K562 (cell line): ENCODE measurements around the gene SLC44A1. TPM values are rescaled to one million over a fixed set of nuclear protein-coding genes. Genes with fewer than 3 reads are reported as not detected.
A peak's percentile ranks its signal among the peaks of the same experiment; 100 is the strongest.

Source experiments
- CBFA2T2 ChIP-seq: fragments of 450-650 bp; conservative IDR thresholded peaks from 2 replicates; pipeline ENCODE4 v1.6.1; 2017; ENCODE audit warnings: mild to moderate bottlenecking
- CCNT2 ChIP-seq: IDR thresholded peaks from 2 replicates; pipeline ENCODE4 v1.6.1; 2011; ENCODE audit warnings: borderline replicate concordance, low read depth, mild to moderate bottlenecking, moderate library complexity, mixed read lengths, low read length; ENCODE audit not compliant: insufficient read length; ENCODE audit errors: extremely low read depth
- DDX20 ChIP-seq: fragments of 450-650 bp; IDR thresholded peaks from 2 replicates; pipeline ENCODE4 v1.6.1; 2016; ENCODE audit warnings: missing genetic modification characterization, low read depth, mild to moderate bottlenecking, missing compliant biosample characterization, moderate library complexity
- MYC ChIP-seq, 2 experiments: fragments of 250-450 bp in 1 of 2; sonication (Bioruptor Pico) in 1 of 2; IDR thresholded peaks; 2 replicates each; pipeline versions ENCODE4 v1.5.1 to v1.6.1; 2012 to 2021; ENCODE audit warnings: low read depth in 2 of 2, borderline replicate concordance in 1 of 2, improper control_type of control experiment in 1 of 2, low read length in 1 of 2, mild to moderate bottlenecking in 1 of 2, moderate library complexity in 1 of 2
- PRDM10 ChIP-seq: fragments of 450-650 bp; IDR thresholded peaks from 2 replicates; pipeline ENCODE4 v1.6.1; 2018; ENCODE audit not compliant: partially characterized antibody
- PTBP1 ChIP-seq: fragments of 200-400 bp; formaldehyde crosslinking; IDR thresholded peaks from 2 replicates; pipeline ENCODE4 v1.6.1; 2017; ENCODE audit warnings: low read depth, low read length
- RERE ChIP-seq: sonication (generic); formaldehyde crosslinking; IDR thresholded peaks from 2 replicates; pipeline ENCODE4 v1.8.0; 2023; ENCODE audit warnings: missing genetic modification reagents, mild to moderate bottlenecking, borderline replicate concordance
- STAT5B ChIP-seq: fragments of 250-450 bp; sonication (Bioruptor Pico); IDR thresholded peaks from 2 replicates; pipeline ENCODE4 v1.8.0; 2021; ENCODE audit warnings: mild to moderate bottlenecking, inconsistent platforms
- ZNF121 ChIP-seq: sonication (generic); formaldehyde crosslinking; conservative IDR thresholded peaks from 2 replicates; pipeline ENCODE4 v1.8.0; 2022; ENCODE audit warnings: missing genetic modification reagents
- ZNF609 ChIP-seq: sonication (generic); formaldehyde crosslinking; IDR thresholded peaks from 2 replicates; pipeline ENCODE4 v1.8.1; 2023; ENCODE audit warnings: missing genetic modification reagents, mild to moderate bottlenecking, borderline replicate concordance
- polyA plus RNA-seq, 8 experiments: library from polyadenylated mRNA; depleted of rRNA in 4 of 8; stranded (reverse) in 5 of 8; unstranded in 3 of 8; fragments of >200 nt; fragmentation: Nextera tagmentation in 2 of 8; fragmentation: Illumina TruSeq in 1 of 8; extraction: Ambion mirVana in 2 of 8; extraction: Trizol in 1 of 8; gene quantifications; 2 replicates each; pipeline versions ENCODE4 v1.2.1 to v1.2.3, GENCODE V29; 2011 to 2014; ENCODE audit warnings: inconsistent platforms in 1 of 8, missing spikeins in 1 of 8
- total RNA-seq, 7 experiments: library from RNA; depleted of rRNA in 6 of 7; stranded (reverse); fragments of >200 nt in 6 of 7; fragmentation: Illumina TruSeq in 2 of 7; extraction: Trizol in 2 of 7; gene quantifications; 2 replicates each; pipeline versions ENCODE4 v1.2.1 to v1.2.3, GENCODE V29; 2011 to 2021; ENCODE audit warnings: low replicate concordance in 1 of 7

Gene SLC44A1
- total and polyA plus RNA-seq, 9 of the 15 experiments (the other 6 are each of a cell fraction or from before 2014, with no cell fraction given) = 0.11 to 0.59 (median 0.30) TPM

GRCh38 chr9:105447814-105448812, 203.7 kb downstream of the SLC44A1 start, which contains the start of gene FSD1L (continued):
- TF ChIP-seq PRDM10 = no peak
- no peak for TF ChIP-seq RERE (CRISPR knock-in tag)
- TF ChIP-seq STAT5B (CRISPR knock-in tag) = no peak
- no peak for TF ChIP-seq ZNF609
- TF ChIP-seq CCNT2 = peak; percentile 90
- TF ChIP-seq PTBP1 = no peak
- TF ChIP-seq MYC (IDR thresholded peaks at IDR 0.05; ENCODE audit: low read depth, low read length) = peak; percentile 55; the same call in 1 of the 2 replicates
- TF ChIP-seq MYC (CRISPR knock-in tag; IDR thresholded peaks at IDR 0.05; ENCODE audit: borderline replicate concordance, low read depth) = no peak
- no peak for TF ChIP-seq CBFA2T2
- no peak for TF ChIP-seq ZNF121 (CRISPR knock-in tag)
- no peak for TF ChIP-seq DDX20 (tag)
